ENCODE measurements around the gene GNB1.

- TF ChIP-seq TCFL5 (CRISPR knock-in tag; conservative IDR thresholded peaks at IDR 0.05) (no peak), REST (IDR thresholded peaks at IDR 0.05; ENCODE audit: borderline replicate concordance) (no peak), REST (CRISPR knock-in tag; IDR thresholded peaks at IDR 0.05; ENCODE audit: low read depth) (no peak), POLR2AphosphoS5 (IDR thresholded peaks at IDR 0.05; ENCODE audit: control insufficient read depth, insufficient read depth, low read depth, low read length) (no peak)
- TF ChIP-seq, protein P1, sequence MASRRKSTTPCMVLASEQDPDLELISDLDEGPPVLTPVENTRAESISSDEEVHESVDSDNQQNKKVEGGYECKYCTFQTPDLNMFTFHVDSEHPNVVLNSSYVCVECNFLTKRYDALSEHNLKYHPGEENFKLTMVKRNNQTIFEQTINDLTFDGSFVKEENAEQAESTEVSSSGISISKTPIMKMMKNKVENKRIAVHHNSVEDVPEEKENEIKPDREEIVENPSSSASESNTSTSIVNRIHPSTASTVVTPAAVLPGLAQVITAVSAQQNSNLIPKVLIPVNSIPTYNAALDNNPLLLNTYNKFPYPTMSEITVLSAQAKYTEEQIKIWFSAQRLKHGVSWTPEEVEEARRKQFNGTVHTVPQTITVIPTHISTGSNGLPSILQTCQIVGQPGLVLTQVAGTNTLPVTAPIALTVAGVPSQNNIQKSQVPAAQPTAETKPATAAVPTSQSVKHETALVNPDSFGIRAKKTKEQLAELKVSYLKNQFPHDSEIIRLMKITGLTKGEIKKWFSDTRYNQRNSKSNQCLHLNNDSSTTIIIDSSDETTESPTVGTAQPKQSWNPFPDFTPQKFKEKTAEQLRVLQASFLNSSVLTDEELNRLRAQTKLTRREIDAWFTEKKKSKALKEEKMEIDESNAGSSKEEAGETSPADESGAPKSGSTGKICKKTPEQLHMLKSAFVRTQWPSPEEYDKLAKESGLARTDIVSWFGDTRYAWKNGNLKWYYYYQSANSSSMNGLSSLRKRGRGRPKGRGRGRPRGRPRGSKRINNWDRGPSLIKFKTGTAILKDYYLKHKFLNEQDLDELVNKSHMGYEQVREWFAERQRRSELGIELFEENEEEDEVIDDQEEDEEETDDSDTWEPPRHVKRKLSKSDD (conservative IDR thresholded peaks at IDR 0.05; ENCODE audit: low read length) = no peak
These were observed 19.9 kb upstream of the GNB1 start for GRCh38 chr1:1910651-1911331.
